GM21423 (cell line): ENCODE measurements around the gene USP22.
A peak's percentile ranks its signal among the peaks of the same experiment; 100 is the strongest.

Source experiments
- ATAC-seq: cut with Tn5 transposase; IDR thresholded peaks from one replicate; pipeline ENCODE4 v1.9.1; 2021; ENCODE audit warnings: mild to moderate bottlenecking, moderate library complexity; ENCODE audit not compliant: unreplicated experiment

USP22 gene

DNA sequence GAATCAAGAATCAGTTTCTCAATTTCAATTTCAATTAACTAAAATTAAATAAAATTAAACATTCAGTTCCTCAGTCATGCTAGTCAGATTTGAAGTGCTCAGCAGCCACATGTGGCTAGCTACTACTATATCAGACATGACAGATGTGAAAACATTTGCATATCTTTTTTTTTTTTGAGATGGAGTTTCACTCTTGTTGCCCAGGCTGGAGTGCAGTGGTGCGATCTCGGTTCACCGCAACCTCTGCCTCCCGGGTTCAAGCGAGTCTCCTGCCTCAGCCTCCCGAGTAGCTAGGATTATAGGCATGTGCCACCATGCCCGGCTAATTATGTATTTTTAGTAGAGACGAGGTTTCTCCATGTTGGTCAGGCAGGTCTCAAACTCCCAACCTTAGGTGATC is 10.2 kb upstream of the USP22 start:
- ATAC-seq = peak; percentile 63

DNA sequence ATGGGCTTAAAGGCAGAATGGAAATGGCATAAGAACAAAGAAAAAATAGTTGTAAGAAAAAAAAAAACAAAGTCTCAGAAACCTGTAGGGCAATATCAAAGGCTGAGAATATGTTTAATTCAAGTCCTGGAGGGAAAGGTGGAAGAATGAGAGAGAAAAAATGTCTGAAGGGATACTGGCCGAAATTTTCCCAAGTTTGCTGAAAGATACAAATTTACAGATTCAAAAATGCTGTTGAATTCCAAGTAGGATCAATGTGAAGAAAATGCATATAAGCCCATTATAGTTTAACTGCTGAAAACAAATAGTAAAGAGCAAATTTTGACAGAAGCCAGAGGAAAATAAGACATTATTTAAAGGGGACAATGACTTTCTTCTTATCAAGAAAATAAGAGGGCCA is 6.6 kb upstream of the USP22 start:
- no peak for ATAC-seq

DNA sequence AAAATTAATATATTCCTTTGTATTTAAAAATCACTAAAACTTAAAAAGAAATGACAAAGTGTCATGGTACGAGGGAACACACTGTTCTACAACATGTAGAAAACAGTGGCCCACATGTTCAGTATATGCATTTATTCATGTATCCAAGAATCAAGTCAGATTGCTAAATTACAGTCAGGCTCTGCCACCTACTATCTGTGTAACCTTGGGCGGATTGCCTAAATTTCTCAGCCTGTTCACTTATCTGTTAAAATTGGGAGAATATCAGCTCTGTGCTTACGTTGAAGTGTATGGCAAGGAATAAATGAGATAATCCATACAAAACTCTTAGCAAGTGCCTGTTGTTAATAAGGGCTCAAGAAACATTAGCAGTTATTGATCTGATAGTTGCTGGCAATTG is 3.4 kb upstream of the USP22 start:
- ATAC-seq = no peak

DNA sequence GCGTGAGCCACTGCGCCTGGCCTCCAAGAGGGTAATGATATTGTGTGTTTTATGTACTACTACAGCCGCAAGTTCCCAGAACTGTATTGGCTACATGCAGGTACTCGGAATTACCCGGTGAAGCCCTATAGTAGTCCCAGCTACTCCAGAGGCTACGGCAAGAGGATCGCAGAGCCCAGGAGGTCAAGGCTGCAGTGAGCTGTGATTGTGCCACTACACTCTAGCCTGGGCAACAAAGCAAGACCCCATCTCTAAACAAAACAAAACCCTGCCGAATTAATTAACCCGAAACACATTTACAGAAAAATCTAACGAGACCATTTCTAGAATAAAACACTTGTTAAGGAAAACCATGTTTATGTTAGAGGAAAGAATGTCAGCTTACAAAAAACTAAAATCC is 2.2 kb upstream of the USP22 start:
- ATAC-seq = no peak

DNA sequence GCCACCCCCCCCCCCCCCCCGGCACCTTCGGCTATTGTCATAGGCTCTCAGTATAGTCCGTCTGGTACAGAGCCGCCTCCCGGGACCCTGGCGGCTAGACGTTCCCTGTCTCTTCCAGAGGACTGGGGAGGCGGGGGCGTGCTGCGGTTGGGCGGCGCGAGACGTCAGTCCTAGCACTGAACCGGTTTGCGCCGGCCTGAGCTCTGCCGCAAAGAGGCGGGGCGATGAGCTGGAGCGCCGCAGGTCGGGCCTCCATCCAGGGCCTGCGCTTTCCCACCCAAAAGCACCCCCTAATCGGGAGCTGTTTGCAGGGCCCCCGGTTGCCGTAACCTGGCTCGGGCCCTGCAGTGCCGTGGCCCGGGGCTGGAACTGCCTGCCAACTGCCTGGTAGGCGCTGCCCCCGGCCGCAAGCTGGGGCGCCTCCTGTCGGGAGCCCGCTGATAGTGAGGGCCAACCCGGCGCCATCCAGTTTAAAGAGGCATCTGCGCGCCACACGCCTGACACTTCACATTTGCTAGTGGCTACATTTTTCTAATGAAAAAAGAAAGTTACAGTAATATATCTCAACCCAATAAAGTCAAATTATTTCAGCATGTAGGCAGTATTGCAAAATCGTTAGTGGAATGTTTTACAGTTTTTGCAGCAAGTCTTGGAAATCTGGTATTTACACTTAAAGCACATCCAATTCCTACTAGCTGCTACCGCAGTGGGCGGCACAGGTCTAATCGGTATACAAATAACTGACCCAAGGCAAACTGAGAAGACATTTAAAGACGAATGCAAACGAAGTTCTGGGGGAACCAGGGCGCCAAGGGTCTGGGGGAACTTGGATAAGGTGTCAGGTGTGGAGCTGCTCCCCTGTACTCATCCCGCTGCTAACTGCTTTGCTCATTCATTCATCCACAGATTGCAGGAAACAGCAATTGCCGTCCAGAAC is 753 bp upstream of the USP22 start:
- peak; percentile 81 for ATAC-seq

DNA sequence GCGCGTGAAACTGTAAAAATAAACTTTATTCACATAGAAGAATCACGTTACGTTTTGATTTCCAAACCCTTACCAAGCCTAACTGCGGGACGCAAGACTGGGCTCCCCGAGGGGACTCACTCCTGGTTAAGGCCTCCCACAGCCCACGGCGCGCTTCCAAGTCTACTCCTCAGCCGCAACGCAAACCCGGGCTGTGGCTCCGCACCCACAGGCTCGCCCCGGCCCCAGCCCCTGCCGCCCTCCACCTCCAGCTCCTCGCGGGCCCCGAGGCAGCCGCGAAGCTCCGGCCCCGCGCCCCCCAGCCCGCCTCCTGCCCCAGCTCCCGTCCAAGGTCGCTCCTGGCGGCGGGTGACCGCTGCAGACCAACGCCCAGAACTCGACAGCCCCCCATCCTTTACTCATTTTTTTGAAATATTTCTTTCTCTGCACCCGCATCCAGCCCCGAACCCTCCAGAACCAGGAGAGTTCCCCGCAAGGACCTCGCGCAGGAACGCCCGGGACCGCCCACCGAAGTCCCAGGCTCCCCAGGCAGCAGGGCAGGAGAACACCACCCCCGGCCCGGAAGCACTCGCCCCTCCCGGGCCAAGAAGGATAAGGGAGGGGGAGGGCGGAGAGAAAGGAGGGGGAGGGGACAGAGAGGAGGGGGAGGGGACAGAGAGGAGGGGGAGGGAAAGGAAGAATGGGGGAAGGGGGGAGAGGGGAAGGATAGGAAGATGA is 912 bp downstream of the USP22 start:
- ATAC-seq = peak; percentile 23

DNA sequence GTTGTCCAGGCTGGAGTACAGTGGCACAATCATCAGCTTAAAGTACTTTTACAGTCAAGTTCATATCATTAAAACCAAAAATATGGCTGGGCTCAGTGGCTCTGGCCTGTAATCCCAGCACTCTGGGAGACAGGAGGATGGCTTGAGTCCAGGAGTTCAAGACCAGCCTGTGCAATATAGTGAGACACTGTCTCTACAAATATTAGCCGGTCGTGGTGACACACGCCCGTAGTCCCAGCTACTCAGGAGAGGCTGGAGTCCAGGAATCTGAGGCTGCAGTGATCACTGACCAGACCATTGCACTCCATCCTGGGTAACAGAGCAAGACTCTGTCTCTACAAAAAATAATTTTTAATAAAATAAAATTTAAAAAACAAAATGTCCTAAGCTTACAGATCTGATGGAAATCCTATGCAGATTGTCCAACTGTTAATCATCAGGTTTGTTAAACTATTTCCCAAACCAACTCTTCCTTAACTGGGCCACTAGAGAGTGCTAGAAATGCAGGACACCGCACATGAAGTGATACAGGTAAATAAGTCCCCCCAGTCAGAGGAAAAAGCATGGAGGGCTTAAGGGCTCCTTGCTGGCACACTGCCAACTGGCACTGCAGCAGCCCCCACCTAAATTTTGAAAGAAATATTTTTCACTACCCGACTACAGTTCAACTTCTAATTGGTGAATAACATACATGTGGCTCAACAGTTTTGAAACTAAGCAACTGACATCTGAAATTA is 2.8 kb downstream of the USP22 start:
- no peak for ATAC-seq

DNA sequence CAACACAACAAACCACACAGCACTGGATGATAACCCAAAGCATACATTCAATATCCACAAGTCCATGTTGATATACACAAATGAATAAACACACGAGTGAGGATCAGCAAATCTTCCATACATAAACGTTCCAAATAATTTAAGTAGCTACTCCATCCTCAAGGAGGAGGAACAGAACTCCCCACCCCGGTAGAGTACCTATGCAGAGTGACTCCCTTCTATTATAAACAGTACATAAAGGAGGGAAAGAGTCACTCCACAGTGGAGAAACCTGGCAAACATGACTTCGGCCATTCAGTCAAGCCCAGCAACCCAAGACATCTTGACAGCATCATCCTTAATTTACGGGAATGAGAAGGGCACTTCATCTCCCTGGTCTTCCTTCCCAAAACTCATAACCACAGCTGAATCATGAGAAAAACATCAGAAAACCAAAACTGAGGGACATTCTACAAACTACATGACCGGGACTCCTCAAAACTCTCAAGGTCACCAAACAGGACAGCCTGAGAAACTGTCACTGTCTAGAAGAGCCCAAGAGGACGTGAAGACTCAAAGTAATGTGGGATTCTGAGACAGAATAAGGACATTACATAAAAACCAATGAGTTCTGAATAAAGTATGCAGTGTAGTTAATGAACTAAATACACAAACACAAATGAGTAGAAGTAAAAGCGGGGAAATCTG is 5.6 kb downstream of the USP22 start:
- ATAC-seq = no peak

DNA sequence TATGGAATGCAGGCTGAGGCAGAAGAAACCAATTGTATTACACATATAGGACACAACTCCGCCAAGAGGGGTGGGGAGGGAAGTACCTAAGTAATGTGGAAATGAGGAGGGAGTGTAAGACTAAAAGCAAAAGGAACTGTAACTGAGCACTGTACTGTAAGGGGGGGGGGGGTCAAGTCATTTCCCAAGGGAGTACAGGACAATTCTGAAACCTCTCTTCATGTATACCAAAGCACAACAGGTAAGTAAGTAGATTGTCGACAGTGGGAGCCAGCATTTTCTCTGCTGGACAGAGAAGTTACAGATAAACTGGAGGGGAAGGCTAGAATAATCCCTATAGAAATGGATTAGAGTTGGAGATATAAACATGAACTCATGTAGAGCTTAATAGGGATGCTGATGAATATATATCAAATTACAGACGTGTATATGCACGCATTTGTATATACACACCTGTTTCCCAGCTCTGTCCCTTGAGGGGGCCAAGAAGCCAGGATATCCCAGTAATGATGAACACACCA is 6.4 kb downstream of the USP22 start:
- no peak for ATAC-seq

DNA sequence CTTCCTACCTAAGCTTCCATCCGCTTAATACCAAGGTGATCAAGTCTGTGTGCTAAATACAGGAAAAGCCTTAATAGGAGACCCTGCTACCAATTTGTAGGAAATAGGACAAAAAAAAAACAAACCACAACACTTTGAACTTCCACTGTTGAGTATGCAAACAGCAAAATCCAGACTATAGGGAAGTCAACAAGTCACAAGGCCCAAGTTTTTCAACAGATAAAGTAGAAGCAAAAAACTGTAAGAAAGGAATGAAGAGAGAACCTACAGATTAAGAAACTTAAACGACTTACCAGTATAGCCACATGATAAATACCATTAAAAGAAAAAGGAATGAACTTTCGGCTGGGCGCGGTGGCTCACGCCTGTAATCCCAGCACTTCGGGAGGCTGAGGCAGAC is 7.4 kb downstream of the USP22 start:
- ATAC-seq = no peak

DNA sequence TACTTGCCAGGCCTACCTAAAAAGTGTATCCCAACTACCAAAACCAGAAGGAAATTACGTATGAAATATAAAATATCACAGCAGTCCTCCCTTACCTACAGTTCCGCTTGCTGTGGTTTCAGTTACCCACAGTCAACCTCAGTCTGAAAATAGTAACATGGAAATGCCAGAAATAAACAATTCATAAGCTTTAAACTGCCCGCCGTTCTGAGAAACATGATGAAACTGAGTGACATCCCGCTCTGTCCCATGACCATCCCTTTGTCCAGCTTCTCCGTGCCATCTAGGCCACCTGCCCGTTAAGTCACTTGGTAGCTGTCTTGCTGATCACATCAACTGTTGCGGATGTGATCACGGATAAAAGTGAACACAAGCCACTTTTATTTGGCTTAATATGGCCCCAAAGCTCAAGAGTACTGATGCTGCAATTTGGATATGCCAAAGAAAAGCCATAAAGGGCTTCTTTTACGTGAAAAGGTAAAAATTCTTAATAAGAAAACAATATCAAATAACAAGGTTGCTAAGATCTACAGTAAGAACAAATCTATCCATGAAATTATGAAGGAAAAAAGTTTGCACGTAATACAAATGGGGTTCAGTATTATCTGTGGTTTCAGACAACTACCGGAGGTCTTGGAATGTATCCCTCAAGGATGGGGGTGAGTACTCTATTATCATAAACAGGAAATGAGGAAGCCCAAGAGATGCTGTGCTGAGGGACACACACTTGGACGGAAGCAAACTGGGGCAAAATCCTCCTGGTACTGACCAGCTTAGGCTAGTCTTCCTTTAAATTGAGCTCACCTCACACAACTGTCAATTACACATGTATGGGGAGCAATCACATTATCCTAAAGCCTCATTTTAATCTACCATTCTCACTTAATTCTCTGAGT is 8.2 kb downstream of the USP22 start:
- peak; percentile 63 for ATAC-seq

DNA sequence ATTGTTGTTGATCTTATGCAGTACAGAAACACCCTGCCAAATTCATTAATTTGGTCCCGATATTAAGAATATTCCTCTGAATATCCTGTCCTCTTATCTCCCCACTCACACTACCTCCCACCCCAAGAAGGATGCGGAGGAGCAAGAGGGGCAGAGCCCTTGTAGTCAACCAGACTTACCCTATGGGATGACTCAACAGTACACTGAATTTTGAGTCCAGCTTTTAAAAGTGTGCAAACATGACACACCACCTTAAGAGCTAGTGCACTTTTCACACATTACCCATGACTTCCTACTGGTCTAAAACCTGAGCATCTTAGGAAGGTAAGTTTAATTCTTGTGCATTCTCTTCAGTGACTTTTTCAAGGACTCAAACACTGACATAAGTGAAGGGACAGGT is 9.5 kb downstream of the USP22 start:
- ATAC-seq = no peak

DNA sequence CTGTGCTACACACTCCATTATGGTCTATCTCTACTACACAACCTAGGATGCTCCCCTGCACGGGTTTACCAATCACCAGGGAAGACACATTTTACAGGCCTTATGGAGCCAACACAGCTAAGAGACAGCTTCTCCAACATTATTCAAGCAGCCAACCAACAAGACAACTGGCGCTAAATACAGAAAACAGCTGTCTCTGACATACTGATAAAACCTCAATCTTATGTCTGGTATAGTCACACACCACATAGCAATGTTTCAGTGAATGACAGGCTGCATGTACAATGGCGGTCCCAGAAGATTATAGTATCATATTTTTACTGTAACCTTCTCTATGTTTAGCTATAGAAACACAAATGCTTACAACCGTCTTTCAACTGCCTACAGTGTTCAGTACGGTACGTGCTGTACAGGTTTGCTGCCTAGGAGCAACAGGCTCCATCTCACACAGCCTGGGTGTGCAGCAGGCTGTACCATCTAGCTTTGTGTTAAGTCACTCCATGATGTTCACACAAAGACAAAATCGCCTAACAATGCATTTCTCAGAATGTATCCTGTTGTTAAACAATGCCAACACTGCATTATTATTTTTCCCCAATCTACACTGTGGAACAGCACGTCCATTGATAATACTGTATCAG is 10.9 kb downstream of the USP22 start:
- no peak for ATAC-seq

DNA sequence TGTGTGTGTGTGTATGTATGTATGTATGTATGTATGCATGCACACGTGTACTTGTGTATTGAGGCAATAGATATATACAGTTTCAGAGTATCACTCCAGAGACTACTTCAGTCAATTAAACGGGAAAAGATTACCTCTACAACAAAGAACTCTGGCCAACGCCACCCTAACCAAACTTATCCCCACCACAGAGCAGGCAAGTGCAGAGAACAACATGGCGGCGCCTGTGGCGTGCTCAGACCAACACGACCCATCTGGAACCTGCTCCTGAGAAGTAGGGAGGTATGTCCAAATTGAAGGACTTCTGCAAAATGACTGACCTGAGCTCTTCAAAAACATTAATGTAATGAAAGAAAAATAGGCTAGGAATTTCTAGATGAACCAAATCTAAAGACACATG is 12.4 kb downstream of the USP22 start:
- no peak for ATAC-seq

DNA sequence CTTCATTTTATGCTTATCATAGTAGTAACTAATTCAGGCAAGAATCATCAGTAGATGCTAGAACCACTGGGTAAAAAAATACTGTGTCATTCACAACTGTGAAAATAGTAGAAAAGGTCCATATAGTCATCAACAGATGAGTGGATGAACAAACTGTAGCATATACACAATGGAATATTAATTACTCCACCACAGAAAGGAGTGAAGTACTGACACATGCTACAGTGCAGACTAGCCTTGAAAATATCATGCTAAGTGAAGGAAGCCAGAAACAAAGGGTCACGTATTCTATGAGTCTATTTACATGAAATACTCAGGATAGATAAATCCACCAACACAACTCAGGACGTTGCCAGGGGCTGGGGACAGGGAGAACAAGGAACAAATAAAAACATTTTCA is 13.3 kb downstream of the USP22 start:
- no peak for ATAC-seq

DNA sequence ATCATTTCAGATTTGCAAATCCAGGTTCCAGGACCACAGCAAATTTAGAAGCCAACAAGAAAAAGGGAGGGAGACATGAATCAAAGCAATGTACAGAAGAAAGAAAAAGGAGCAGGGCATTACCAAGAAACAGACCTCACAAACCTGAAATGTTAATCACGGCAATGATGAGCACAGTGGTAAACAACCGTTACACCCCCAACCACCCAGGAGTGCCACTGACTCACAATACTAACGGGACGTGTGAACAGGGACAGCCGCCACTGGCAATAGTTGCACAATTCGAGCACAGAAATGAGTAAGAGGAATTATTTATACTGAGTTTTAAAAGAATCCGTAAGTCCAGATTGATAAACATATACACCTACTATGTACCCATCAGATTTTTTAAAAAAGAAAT is 13.8 kb downstream of the USP22 start:
- no peak for ATAC-seq

DNA sequence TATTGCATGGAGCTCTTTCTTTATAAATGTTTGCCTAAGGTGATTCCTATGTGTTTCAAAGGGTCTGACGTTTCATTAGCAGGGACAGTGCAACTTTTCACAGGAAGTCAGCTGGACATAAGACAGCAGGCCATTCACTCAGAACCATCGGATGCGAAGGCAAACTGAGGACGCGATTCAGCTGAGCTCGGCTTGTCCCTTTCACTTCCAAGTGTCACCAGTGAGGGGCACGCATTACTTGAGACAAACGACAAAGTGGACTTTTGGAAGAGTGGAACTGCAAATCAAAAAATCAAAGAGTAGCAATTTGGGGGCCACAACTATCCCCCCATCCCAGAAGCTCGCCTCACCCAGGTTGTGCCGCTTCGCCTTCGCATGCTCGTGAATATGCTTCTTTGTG is 14.6 kb downstream of the USP22 start:
- ATAC-seq = no peak

DNA sequence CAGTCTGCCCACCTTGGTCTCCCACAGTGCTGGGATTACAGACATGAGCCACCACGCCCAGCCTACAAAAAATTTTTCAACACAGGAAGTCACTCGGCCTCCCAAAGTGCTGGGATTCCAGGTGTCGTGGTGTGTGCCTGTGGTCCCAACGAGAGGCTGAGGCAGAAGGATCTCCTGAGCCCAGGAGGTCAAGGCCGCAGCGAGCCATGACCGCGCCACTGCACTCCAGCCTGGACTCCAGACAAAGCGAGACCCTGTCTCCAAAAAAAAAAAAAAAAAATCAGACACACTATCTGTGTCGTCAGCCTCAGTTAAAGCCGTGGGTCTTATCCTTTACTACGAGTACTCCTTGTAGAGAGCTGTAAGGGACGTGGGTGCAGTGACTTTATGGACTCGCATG is 15.8 kb downstream of the USP22 start:
- no peak for ATAC-seq

DNA sequence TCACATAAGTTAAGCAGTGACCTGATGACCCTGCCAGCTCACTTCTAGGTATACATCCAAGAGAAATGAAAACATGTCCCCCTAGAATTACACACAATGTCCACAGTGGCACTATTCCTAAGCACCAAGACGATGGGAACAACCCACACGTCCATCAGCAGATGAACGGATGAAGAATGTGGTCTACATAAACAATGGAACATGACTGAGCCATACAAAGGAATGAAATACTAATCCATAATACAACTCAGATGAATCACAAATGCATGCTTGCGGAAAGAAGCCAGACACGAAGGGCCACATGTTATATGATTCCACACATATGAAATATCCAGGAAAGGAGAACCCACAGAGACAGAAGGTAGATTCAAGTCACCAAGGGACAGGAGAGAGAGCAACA is 17.4 kb downstream of the USP22 start:
- ATAC-seq = no peak
